GM19043 (cell line): ENCODE results near the gene KEL.

Source experiments
- ATAC-seq: cut with Tn5 transposase; IDR thresholded peaks from one replicate; pipeline ENCODE4 v1.9.1; 2021; ENCODE audit warnings: low read depth; ENCODE audit not compliant: unreplicated experiment

Gene KEL

DNA sequence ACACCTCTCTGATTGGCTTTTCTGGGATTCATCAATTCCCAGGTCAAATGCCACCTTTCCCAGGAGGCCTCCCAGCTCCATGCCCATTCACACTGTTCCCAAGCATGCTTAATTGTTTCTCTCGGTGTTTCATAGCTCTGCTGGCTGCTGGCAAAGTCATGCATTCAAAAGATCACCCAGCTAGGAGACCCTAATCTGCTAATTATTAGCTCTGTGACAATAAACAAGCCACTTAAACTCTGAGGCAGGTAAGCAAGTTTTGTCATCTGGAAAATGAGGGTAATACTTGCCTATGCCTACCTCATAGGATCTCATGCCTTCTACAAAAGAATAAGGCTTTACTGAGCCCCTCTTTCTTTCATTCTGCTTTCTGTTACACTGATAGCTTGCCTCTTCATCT is 828 bp upstream of the KEL start:
- no peak for ATAC-seq

DNA sequence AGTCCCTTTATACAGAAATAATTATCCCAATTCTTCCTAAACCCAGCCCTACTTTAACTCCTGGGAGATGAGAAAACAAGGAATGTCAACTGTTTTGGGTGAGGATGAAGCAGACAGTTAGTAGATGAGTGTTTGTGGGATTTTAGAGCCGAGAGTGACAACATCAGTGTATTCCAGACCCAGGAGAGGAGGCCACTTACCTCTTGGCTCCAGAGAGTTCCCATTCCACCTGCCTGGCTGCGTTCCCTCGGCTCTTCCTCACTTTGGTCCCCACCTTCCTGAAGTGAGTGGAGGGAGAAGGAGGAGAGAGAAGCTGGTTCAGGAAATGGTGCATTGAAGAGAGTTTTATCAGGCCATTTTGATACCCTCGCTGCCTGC is 579 bp downstream of the KEL start:
- no peak for ATAC-seq

DNA sequence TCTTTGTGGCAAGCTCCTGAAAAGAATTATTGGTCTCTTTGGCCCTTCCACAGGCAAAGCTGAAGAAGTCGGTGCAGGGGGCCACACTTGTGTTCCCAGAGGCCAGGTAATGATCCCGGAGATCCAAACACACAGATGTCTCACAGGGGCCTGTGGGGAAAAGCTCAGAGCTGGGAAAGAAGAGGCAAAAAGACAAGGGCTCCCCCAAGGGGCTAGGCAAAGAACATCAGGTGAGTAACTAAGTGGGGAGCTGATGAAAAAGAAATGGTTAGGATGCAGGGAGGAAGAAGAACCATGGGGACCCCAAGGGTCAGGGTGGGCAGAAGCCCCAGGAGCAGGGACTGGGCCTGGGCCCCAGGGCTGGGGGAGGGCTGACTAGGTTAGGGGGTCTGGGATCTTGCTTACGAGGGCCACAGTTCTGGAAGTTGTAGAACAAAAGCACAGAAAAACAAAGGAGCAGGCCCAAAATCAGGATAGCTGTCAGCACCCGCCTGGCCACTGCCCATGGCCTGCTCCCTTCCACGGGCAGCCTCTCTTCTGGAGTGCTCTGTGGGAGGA is 1.1 kb downstream of the KEL start:
- no peak for ATAC-seq

DNA sequence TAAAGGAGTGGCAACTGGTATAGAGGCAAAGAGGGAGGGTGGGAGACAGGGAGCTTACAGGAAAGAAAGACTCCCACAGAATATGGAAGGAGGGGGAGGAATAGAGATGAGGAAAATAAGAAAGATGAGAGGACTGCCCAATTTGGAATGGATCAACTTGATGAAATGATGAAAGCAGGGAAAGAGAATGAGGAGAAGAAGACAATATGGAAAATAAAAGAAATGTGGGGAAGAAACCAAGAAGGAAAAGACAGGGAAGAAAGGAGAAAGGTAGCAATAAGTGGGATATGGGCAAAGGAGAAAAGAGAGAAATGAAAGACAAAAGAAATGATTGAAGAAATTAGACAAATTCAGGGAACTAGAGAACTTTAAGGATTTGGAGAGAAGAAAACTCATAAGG is 3.0 kb downstream of the KEL start:
- no peak for ATAC-seq

DNA sequence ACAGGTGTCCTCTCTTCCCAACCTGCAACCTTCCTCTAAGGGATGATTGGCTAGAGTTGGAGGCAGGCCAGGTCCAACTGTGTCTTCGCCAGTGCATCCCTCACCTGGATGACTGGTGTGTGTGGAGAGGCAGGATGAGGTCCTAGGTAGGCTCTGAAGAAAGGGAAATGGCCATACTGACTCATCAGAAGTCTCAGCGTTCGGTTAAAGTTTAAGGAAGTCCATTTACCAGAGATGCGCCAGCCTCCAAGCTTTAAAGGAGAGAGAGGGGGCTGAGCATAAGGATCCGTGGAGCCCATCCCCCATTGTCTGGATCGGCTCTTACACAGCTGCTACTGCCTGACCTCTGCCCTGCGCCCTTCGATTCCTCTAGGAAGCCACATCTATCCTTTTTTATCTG is 4.4 kb downstream of the KEL start:
- no peak for ATAC-seq

DNA sequence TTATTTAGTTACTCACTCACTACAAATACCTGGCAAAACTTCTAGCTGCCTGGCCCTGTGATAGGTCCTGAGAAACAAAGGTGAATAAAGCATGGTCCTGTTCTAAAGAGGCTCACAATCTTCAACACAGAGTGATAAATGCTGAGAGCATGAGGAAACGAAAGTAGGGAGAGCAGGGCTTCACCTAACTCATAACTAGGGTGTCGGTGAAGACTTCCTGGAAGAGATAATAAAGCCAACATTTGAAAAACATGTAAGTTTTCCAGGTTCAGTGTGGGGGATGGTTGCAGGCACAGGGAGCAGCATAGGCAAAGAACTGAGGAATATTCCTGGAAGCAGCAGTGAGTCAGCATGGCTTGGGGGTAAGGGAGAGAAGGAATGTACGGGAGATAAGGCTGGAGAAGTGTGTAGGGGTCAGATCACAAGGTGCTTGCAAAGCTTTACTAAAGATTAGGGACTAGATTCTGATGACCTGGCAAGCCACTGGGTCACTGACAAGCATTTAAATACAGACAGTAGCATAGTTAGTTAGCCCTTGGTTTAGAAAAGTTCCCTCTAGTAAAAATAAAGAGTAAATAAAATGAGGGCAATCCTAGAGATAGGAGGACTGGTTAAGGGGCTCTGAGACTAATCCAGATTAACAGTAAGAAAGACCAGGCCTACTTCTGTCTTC is 5.1 kb downstream of the KEL start:
- no peak for ATAC-seq

DNA sequence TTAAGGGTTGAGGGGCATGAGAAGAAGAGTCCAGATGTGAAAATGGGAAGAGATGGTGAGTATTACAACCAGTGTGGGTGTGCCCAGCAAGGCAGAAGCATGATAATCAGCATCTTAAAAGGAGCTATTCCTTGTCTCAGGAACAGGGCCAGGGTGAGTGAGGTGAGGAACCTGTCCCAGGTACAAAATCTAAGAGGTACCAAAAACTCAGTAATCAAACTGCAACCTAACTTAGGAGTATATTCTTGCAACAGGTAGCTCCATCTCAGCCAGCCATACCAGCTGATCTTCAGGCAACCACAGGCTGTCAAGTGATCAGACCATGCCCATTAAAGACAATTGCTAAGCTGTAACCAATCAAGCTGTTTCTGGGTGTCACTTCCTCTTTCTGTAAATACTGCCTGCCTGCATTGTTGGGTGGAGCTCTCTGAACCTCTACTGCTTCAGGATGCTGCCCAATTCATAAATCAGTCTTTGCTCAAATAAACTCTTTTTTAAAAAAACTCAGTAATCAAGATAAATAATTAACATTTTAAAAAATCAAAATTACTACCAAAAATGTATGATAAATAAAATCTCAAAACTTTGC is 7.4 kb downstream of the KEL start:
- no peak for ATAC-seq

DNA sequence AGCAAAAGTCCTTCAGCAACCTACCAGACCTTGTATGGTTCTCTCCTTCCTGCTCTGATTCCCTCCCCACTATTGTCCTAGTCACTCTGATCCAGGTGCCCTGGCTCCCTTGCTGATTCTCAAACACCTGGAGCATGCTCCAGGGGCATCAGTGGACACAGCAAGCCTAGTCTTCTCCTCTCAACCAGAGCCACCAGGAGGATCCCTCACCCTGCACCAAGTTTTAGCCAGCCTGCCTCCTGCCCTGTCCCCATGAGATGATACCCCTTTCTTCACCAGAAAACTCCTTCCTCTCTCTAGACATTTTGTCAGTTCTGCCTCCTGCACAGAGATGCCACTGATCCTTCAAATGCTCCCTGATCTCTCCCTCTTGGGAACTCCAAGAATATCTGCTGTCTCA is 11.9 kb downstream of the KEL start:
- no peak for ATAC-seq

DNA sequence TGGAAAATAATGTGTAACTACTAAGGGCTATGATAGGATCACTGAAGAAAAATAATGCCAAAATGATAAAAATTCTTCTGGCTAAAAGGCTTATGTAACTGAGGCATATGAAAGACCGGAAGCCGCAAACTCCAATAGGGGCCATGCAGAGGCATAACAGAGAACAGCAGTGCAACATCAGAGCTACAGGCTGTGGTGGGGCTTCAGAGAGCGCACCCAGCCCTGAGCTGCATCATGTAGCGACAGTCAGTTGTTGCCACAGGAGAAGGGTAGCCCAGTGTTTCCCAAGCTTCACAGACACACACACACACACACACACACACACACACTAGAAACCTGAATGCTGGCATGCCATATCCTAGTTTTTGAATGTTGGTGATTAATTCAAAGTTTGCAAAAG is 13.6 kb downstream of the KEL start:
- ATAC-seq = no peak

DNA sequence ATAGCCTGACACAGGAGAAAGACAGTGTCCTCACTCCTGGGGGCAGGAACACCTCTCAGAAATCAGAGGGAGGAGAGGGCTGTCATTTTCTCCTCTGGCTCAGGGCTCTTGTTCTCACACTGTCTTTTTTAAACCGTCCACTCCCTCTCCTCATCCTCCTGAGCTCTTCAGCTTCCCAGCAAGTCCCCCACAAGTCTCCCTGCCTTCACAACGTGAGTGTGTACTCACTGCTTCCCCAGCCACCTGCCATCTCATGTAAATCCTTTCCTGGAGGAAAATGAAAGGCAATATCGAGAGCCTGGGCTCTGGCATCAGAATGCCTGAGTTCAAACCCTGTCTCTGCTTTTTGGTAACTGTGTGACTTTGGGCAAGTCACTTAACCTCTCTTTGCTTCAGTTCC is 17.2 kb downstream of the KEL start:
- ATAC-seq = no peak

DNA sequence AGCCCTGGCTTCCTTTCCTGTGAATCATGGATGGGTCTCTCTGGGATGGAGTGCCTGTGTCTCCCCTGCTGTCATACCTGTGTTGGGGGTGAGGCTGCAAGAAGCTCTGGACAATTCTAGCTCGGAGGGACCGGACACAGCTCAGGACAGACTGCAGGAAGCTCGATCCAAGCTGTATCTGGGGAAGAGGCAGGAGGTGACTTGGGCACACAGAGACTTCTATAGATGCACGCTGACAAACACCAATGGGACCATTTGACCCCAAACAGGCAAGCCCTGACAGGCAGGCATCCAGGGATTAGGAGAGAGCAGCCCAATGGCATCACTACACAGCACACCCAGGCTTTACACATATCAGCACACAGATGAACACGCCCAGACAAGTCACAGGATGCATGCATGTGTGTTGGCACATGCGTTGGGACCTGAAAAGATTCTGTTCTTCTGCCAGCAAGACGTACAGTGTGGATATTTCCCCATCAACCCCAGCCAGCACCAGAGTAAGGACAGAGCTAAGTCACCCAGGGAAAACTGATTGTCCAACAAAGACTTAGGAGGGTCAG is 18.4 kb downstream of the KEL start:
- no peak for ATAC-seq

DNA sequence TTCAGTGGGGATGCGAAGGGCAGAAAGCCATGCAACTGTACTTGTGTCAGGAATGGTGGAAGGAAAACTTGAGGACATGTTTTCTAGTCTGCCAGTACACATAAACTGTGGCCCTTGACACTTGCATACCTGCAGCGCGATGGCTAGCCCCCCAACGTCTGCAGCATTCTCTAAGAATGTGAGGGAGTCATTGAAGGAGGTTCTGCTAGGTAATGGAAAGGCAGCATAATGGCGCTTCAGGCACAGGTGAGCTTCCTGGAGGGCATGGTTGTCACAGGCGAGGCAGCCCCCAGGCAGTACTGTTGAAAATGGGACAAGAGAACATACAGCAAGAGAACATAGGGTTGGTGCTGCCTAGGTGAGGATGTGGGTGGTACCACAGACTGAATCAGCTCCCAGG is 19.4 kb downstream of the KEL start:
- no peak for ATAC-seq

DNA sequence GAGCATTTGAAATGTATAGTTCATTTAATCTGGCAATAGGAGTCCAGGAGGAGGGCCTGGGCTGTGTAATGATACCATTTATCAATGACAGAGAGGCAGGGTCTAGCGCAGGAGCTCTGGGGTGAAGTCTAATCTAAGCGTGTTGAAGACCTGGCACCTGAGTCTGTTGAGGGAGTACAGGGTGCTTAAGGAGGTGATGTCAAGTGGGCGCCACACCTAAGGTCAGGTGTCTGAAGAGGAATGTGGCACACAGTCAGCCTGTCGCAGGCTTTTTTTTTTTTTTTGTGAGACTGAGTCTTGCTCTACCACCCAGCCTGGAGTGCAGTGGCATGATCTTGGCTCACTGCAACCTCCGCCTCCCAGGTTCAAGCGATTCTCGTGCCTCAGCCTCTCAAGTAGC is 20.6 kb downstream of the KEL start:
- no peak for ATAC-seq

DNA sequence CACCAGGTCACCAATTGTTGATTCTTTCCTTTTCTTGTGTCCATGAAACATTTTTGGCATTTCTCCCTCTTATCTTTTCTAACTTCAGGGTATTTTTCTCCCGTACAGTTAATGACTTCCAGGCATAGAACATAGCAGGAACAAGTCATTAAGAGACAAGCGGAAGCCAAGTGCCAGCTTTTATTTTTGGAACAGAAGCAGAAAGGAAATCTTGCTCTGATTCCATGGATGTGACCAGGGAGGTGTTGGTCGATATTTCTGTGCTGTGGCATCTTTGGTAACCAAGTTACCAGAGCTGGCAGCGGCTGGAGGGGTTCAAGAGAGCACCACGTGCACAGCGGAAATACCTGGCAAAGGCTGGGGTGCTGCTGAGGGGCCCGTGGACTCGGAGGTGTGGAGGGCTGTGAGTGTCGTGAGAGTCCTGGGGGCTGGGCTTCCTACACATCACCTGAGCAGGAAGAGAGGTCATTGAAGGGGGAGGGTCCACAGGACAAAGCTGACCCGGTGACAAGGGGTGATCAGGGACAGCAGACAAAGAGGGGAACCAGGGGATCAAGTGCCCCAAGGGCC is 21.1 kb downstream of the KEL start:
- ATAC-seq = no peak

DNA sequence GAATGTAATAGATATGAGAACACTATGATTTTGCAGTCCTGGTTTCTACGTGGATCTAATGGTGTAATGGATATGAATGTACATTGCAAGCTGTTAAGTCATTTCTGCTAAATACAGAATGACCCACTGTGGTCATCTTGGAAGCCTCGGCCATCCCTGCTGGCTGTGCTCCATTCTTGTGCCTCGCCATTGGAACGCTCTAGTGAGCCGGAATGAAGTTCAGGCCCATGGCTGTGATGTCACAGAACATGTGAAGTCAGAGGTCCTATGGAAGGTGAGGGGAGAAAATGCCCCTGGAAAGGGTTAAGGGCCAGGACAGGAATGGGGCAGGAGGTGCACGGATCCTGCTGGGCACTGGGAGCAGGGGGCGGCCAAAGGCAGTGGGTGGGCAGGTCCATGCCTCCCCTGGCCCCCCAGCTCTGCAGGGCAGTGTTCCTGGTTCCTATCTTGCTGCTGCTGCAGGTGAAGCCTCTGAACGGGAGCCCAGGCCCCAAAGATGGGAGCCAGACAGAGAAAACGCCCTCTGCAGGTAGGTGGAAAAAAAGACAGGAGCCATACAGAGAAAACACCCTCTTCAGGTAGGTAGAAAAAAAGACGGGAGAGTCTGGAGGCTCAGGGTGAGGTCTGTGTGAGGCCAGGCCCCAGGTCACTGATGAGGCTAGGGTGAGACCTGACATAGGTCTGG is 22.8 kb downstream of the KEL start, which contains the start of gene LLCFC1:
LLCFC1 (plus strand) TSS at position 259 of the 685 bp plus-strand sequence; CDS start at position 397, 138 bp downstream.
- no peak for ATAC-seq

DNA sequence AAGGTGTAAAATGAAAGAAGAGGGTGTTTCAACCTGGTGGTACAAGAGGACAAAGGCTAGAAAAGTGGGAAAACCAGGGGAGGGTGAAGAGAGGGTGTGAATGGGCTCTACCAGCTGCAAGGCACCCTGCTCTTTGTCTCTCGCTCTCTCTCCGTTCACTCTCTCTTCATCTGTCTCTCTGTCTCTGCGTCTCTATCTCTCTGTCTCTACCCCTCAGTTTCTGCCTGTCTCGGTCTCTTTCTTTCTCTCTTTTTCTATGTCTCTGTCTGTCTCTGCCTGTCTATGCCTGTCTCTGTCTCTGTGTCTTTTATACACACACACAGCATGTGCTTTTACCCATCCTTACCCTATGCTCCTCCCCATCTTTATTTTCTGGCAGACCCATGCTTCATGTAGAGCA is 23.6 kb downstream of the KEL start:
- ATAC-seq = no peak

DNA sequence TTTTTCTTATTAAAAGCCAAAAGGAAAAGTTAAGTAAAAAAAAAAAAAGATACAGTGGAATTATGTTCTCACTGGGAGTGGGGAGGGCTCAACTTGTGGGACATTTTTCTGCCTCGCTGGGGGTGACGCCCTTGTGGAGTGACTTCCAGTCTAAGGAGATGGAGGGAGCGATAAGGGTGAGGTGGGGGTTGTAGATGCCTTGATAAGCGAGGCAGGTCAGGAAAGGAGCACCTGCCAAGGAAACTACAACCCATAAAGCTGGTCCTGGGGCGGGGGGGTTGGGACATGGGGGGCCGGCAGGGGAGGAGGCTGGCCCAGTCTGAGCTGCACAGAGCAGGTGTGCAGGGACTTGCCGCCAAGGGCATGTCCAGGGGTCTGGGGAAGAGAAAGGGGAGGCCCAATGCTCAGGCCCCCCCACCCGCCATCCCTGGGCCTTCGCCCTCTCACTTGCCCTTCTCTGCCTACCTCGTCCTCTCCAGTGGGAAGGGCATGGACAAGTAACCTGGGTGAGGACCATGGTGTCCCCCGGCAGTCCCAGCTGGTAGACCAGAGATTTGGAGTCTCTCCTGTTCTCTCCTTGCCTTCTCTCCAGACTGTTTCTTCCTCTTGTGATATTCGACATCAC is 26.1 kb downstream of the KEL start:
- ATAC-seq = no peak

DNA sequence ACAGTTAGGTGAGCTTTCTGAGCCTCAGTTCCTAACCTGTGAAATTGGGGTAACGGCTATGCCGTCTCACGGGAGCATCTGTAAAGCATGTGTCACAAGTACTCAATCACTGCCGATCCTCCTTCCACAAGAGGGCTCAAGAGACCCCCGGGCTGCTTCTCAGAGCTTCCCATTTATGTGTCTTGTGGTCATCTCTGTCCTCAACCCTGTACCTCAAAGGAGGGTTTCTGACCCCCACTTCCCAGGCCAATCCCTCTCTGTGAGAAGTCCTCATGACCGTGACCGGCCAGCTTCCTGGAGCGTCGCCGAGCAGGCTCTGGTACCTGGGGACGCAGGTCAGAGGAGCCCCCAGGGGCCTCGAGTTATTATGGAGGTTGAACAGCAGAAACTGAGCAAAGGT is 28.1 kb downstream of the KEL start:
- ATAC-seq = no peak

DNA sequence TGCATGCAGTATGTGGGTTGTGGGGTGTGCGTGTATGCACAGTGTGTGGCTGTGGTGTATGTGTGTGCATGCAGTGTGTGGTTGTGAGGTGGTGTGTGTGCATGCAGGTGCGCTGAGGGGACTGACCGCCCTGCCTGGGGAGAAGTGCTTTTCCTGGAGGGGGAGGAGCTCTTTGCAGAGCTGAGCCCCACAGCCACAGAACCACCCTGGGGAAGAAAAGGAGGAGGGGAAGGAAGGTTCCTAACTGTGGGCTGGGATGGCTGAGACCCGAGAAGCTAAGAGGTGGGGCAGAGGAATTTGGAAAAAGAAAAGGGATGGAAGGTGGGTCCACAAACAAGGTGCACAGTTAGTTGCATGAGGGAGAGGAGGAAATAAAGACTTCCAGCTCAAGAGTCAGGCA is 28.5 kb downstream of the KEL start, which contains the start of gene TRPV5:
TRPV5 (minus strand) TSS at position 123 of the 400 bp plus-strand sequence. CDS start 287 bp downstream, outside the sequence.
- ATAC-seq = no peak

DNA sequence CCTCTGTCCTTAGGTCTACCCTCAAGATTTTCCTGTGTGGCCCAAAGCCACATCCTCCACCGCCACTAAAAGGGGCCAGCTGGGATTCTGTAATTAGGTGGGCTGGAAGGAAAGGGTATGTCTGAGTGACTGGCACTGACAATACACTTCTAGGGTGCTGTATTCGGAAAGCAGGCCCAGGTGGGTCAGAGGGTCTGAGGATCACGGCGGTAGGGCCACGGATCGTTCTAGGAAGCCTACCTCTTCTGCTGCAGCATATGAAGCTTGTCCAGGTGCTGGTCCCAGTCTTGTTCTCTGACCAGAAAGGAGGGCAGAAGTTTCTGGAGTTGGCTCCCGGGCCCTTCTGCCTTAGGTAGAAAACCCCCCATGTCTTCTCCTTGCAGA is 29.1 kb downstream of the KEL start:
- ATAC-seq = no peak
